A549 (cell line): ENCODE data around the gene LHX5.

Experiments
- CEBPB ChIP-seq, 2 experiments: fragments of >200 bp in 1 of 2; sonication (Bioruptor Twin) in 1 of 2; formaldehyde crosslinking in 1 of 2; IDR thresholded peaks; 2 replicates each; pipeline ENCODE4 v1.6.1; 2012 to 2016
- EP300 ChIP-seq, 2 experiments: fragments of >200 bp; sonication (Bioruptor Twin); formaldehyde crosslinking; IDR thresholded peaks; 2 replicates in 1 of 2; 3 replicates in 1 of 2; pipeline ENCODE4 v1.6.1; 2016 to 2017
- KDM1A ChIP-seq: fragments of 200-600 bp; sonication (generic); IDR thresholded peaks from 2 replicates; pipeline ENCODE4 v1.6.1; 2016; ENCODE audit warnings: low read depth, mild to moderate bottlenecking
- NR3C1 ChIP-seq: fragments of >200 bp; sonication (Bioruptor Twin); formaldehyde crosslinking; IDR thresholded peaks from 3 replicates; pipeline ENCODE4 v1.6.1; 2017
- POLR2A ChIP-seq: IDR thresholded peaks from 2 replicates; pipeline ENCODE4 v1.6.1; 2012; ENCODE audit warnings: mild to moderate bottlenecking, low read length
- TF ChIP-seq, protein P1 (sequence below): fragments of >200 bp; sonication (Bioruptor Twin); formaldehyde crosslinking; IDR thresholded peaks from 3 replicates; pipeline ENCODE4 v1.5.1; 2016
- TF ChIP-seq, protein P2 (sequence below): fragments of 200-600 bp; sonication (generic); IDR thresholded peaks from 2 replicates; pipeline ENCODE4 v1.6.1; 2016; ENCODE audit warnings: antibody characterized with exemption, mild to moderate bottlenecking, moderate library complexity
- TF ChIP-seq, protein P3 (sequence below): fragments of 450-650 bp; IDR thresholded peaks from 2 replicates; pipeline ENCODE4 v1.6.1; 2014; ENCODE audit warnings: antibody characterized with exemption

DNA sequence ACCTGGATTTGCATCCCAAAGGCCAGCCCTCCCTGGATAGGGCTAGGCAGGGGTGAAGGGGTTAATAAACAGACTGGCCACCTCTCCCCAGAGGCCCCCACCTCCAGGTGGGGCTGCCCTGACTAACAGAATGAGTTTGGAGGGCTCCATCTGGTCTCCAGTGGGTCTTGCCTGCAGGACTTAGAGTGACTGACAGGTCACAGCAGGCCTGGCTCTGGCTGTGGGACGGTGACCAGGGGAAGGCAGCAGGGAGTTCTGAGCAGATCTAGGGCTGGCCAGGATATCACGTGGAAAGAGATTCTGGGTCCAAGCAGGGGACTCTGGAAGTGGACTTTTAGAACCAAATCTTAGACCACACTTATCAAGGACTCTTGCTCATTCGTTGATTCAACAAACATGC is 40.9 kb upstream of the LHX5 start:
- TF ChIP-seq POLR2A = no peak
- no peak for TF ChIP-seq EP300 (IDR thresholded peaks at IDR 0.05)
- TF ChIP-seq, protein P1, sequence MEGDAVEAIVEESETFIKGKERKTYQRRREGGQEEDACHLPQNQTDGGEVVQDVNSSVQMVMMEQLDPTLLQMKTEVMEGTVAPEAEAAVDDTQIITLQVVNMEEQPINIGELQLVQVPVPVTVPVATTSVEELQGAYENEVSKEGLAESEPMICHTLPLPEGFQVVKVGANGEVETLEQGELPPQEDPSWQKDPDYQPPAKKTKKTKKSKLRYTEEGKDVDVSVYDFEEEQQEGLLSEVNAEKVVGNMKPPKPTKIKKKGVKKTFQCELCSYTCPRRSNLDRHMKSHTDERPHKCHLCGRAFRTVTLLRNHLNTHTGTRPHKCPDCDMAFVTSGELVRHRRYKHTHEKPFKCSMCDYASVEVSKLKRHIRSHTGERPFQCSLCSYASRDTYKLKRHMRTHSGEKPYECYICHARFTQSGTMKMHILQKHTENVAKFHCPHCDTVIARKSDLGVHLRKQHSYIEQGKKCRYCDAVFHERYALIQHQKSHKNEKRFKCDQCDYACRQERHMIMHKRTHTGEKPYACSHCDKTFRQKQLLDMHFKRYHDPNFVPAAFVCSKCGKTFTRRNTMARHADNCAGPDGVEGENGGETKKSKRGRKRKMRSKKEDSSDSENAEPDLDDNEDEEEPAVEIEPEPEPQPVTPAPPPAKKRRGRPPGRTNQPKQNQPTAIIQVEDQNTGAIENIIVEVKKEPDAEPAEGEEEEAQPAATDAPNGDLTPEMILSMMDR = no peak
- no peak for TF ChIP-seq CEBPB (IDR thresholded peaks at IDR 0.05)
- TF ChIP-seq, protein P2, sequence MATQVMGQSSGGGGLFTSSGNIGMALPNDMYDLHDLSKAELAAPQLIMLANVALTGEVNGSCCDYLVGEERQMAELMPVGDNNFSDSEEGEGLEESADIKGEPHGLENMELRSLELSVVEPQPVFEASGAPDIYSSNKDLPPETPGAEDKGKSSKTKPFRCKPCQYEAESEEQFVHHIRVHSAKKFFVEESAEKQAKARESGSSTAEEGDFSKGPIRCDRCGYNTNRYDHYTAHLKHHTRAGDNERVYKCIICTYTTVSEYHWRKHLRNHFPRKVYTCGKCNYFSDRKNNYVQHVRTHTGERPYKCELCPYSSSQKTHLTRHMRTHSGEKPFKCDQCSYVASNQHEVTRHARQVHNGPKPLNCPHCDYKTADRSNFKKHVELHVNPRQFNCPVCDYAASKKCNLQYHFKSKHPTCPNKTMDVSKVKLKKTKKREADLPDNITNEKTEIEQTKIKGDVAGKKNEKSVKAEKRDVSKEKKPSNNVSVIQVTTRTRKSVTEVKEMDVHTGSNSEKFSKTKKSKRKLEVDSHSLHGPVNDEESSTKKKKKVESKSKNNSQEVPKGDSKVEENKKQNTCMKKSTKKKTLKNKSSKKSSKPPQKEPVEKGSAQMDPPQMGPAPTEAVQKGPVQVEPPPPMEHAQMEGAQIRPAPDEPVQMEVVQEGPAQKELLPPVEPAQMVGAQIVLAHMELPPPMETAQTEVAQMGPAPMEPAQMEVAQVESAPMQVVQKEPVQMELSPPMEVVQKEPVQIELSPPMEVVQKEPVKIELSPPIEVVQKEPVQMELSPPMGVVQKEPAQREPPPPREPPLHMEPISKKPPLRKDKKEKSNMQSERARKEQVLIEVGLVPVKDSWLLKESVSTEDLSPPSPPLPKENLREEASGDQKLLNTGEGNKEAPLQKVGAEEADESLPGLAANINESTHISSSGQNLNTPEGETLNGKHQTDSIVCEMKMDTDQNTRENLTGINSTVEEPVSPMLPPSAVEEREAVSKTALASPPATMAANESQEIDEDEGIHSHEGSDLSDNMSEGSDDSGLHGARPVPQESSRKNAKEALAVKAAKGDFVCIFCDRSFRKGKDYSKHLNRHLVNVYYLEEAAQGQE = no peak
- TF ChIP-seq NR3C1 = no peak
- TF ChIP-seq, protein P3, sequence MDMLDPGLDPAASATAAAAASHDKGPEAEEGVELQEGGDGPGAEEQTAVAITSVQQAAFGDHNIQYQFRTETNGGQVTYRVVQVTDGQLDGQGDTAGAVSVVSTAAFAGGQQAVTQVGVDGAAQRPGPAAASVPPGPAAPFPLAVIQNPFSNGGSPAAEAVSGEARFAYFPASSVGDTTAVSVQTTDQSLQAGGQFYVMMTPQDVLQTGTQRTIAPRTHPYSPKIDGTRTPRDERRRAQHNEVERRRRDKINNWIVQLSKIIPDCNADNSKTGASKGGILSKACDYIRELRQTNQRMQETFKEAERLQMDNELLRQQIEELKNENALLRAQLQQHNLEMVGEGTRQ = no peak
- no peak for TF ChIP-seq KDM1A
